BLaER1 (cell line): ENCODE measurements around the gene TSC22D2.

ENCODE experiments used
- H3K27ac ChIP-seq: shearing (Covaris generic); formaldehyde crosslinking; 2 replicates; pipeline ENCODE4 v1.8.1; 2022
- H3K27me3 ChIP-seq: shearing (Covaris generic); formaldehyde crosslinking; 2 replicates; pipeline ENCODE4 v1.8.1; 2022
- H3K36me3 ChIP-seq: shearing (Covaris generic); formaldehyde crosslinking; 2 replicates; pipeline ENCODE4 v1.8.1; 2022
- H3K4me1 ChIP-seq: shearing (Covaris generic); formaldehyde crosslinking; 2 replicates; pipeline ENCODE4 v1.8.1; 2022
- H3K4me2 ChIP-seq: shearing (Covaris generic); formaldehyde crosslinking; 2 replicates; pipeline ENCODE4 v1.8.1; 2022
- H3K4me3 ChIP-seq: shearing (Covaris generic); formaldehyde crosslinking; 2 replicates; pipeline ENCODE4 v1.8.1; 2022
- H3K9ac ChIP-seq: shearing (Covaris generic); formaldehyde crosslinking; 2 replicates; pipeline ENCODE4 v1.8.1; 2022
- H3K9me3 ChIP-seq: shearing (Covaris generic); formaldehyde crosslinking; 2 replicates; pipeline ENCODE4 v1.8.1; 2022
- H4K20me1 ChIP-seq: shearing (Covaris generic); formaldehyde crosslinking; 2 replicates; pipeline ENCODE4 v1.8.1; 2022
- Cebpa-rat ChIP-seq: shearing (Covaris generic); IDR thresholded peaks from 2 replicates; pipeline ENCODE4 v1.8.1; 2022

The TSC22D2 gene

DNA sequence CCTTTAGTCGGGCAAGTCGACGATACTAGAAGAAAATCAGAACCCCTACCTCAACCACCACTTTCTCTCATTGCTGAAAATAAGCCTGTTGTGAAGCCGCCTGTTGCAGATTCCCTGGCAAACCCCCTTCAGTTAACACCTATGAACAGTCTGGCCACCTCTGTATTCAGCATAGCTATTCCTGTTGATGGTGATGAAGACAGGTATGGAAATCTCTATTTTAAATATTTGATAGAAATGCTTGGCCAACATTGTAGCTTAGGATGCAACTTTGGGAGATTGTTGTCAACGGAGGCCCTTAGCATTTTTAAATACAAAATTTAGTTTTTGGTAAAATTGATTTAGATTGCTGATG is 3.0 kb downstream of the TSC22D2 start:
- H3K27ac ChIP-seq, result peak overlapping the region; percentile 96
- H3K4me2 ChIP-seq, result peak overlapping the region; percentile 95
- no peaks in the 10 kb centered on the region for H3K9me3 ChIP-seq
- TF ChIP-seq Cebpa-rat, result no peak
- H4K20me1 ChIP-seq, result peaks cover 73% of the 10 kb centered on the region
- H3K36me3 ChIP-seq, result peaks cover 9% of the 10 kb centered on the region
- H3K27me3 ChIP-seq, result no peaks in the 10 kb centered on the region
- H3K4me1 ChIP-seq, result peaks cover 55% of the 10 kb centered on the region
- H3K9ac ChIP-seq, result peak overlapping the region; percentile 93
- peak overlapping the region; percentile 82 for H3K4me3 ChIP-seq

DNA sequence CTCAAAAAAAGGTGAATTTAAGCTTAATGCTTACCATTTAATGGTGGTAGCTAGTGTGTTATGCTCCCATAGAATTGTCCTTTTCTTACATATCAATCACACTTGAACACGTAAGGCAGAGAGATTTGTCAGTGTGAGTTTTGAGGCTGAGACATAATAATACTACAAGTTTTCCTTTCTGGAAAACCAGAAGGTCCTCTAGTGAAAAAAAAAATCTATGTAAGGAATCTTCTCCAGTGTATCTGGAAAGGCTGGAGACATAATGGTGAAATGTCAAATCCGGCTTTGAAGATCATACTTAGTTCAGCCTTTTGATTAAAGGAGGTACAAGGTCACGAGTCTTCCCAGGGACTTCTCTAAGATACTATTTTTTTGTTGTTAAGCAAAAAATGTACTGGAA is 3.4 kb downstream of the TSC22D2 start:
- no peaks in the 10 kb centered on the region for H3K9me3 ChIP-seq
- H3K27me3 ChIP-seq, result no peaks in the 10 kb centered on the region
- H4K20me1 ChIP-seq, result peaks cover 78% of the 10 kb centered on the region
- no peak for TF ChIP-seq Cebpa-rat
- H3K9ac ChIP-seq, result peak overlapping the region; percentile 93
- H3K4me1 ChIP-seq, result peaks cover 55% of the 10 kb centered on the region
- 0 out of 2 replicates have a peak overlapping the region, but pooled peaks have one; percentile 96 for H3K27ac ChIP-seq
- peak overlapping the region; percentile 95 for H3K4me2 ChIP-seq
- peaks cover 9% of the 10 kb centered on the region for H3K36me3 ChIP-seq
- peak overlapping the region; percentile 82 for H3K4me3 ChIP-seq

DNA sequence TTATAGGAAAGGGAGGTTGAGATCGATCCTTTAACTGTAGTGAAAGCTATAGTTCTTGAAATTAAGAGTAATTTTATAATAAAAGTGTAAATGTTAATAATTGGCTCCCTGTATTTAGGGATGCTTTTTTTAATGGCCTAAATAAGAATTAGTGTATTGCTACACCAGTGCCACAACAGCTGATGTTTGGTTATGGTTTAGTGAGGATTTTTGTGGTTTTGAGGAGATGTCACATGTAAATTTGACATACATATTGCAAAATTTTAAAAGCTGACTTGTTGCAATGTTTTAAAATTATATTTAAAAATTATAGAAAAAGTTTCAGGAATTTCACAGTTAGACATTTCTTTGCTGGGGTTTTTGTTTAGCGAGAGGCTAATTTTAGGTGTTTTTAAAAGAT is 3.9 kb downstream of the TSC22D2 start:
- Histone ChIP-seq H3K27ac (no peak overlapping the region), H3K4me3 (peak overlapping the region; percentile 82), H3K9ac (peak overlapping the region; percentile 93), H3K4me1 (peaks cover 53% of the 10 kb centered on the region), H3K4me2 (peak overlapping the region; percentile 95), H3K9me3 (no peaks in the 10 kb centered on the region), H4K20me1 (peaks cover 82% of the 10 kb centered on the region), H3K36me3 (peaks cover 9% of the 10 kb centered on the region), H3K27me3 (no peaks in the 10 kb centered on the region)
- TF ChIP-seq Cebpa-rat, result no peak

DNA sequence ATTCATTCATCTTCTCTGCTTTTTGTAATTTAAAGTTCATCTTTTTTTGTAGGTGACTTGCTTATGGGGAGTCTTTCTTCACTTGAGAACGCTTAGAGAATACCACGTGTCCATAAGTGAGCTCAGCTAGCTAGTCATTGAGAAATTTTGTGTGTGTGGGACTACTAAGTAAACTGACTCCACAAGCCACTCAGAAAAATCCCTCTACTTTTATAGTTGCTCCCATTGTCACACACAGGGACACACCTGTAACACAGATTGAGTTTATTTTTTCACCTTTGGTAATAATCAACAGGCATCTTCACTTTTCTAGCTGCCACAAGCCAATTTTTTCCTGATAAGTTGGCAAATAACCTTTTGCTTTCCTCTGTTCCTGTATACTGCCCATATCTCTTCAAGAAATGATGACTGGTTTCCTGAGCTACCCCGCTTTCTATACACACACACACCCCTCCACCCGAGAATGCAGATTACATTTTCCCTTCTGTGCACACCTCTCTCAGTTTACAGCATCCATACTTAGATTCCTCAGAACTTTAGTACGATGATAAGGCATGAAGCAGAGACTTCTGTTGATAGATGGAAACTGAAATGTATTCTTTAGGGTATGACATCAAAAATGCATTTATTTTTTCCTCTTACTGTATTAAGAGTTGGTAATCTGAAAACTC is 4.6 kb downstream of the TSC22D2 start:
- no peak for TF ChIP-seq Cebpa-rat
- H3K36me3 ChIP-seq, result peaks cover 9% of the 10 kb centered on the region
- H3K27ac ChIP-seq, result no peak overlapping the region
- peaks cover 89% of the 10 kb centered on the region for H4K20me1 ChIP-seq
- peak overlapping the region; percentile 95 for H3K4me2 ChIP-seq
- H3K4me1 ChIP-seq, result peaks cover 46% of the 10 kb centered on the region
- H3K27me3 ChIP-seq, result no peaks in the 10 kb centered on the region
- H3K9me3 ChIP-seq, result no peaks in the 10 kb centered on the region
- H3K4me3 ChIP-seq, result peak overlapping the region; percentile 82
- H3K9ac ChIP-seq, result peak overlapping the region; percentile 93

DNA sequence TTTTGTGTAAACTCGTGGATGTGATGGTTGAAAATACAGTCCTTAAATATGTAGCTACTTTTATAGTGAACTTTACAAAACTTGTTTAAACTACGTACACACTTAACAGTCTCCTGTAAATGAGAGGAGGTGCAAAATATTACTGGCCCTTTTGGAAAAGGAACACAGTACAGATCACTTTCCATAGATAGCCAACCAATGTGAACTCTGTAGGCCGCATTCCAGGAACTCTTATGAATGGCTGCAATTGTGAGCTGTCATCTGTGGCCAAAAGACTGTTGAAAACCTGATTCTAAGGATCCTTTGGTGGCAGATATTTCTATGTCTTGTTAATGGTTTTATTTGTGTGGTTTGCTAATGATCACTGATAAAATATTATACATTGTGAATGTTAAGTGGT is 6.2 kb downstream of the TSC22D2 start:
- Histone ChIP-seq H3K27me3 (no peaks in the 10 kb centered on the region), H3K36me3 (peaks cover 9% of the 10 kb centered on the region), H4K20me1 (peaks cover 100% of the 10 kb centered on the region), H3K4me3 (peak overlapping the region; percentile 82; the same call in 1 of the 2 replicates), H3K27ac (no peak overlapping the region), H3K4me1 (peaks cover 51% of the 10 kb centered on the region), H3K9me3 (no peaks in the 10 kb centered on the region), H3K9ac (no peak overlapping the region), H3K4me2 (peak overlapping the region; percentile 95)
- no peak for TF ChIP-seq Cebpa-rat

DNA sequence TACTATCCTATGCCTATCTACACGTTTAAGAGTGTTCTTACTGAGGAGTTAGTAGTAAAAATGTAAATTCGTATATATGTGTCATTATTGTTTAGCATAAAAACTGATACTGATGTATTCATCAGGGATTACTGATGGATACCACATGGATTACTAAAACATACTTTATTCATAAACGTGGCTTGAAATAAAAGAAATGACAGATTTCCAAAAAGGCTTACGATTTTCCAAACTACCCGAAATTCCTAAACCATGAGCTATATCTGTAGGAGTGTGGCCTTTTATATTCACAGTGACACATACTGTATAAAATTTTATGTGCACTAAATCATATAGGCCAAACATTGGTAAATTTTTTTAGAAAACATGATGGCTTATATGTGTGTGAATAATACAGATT is 6.9 kb downstream of the TSC22D2 start:
- Histone ChIP-seq H3K27ac (no peak overlapping the region), H3K36me3 (peaks cover 9% of the 10 kb centered on the region), H3K4me2 (peak overlapping the region; percentile 95; the same call in 1 of the 2 replicates), H3K27me3 (no peaks in the 10 kb centered on the region), H3K9me3 (no peaks in the 10 kb centered on the region), H3K4me1 (peaks cover 57% of the 10 kb centered on the region), H4K20me1 (peaks cover 100% of the 10 kb centered on the region), H3K4me3 (no peak overlapping the region), H3K9ac (no peak overlapping the region)
- no peak for TF ChIP-seq Cebpa-rat

DNA sequence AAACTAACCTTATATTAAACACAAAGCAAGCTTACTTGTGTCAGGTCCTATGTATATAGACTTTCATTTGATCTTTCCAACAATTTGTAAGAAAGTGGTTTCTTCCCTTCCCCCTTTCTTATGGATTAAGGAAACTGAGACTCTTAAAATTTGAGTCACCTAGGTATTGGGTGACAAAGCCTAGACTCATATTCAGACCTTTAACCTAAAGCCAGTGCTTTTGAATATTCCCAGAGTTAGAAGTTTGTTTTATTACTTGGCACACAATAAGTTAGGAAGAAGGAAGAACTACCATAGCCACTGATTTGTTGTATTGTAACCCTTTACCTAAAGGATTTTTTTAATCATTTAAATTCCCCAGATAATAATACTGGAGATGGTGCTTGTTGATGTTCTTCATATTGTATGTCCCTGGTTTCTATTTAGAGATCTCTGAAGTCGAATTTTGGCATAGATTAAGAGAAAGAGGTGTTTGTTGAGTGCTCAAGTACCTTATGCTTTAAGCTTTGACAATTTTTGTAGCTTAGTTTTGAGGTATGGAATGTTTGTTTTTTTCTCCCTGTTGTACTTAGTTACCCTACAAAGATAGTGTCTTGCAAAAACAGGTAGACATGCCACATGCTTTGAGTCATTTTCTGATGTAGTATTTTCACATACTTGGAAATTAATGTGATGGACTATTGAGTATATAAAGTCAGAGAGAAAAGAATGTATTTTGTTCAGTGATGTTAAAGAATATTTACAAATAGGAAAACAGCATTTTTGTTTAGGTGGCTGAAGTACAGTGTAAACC is 11.2 kb downstream of the TSC22D2 start:
- Histone ChIP-seq H3K9ac (no peak overlapping the region), H4K20me1 (peaks cover 89% of the 10 kb centered on the region), H3K9me3 (no peaks in the 10 kb centered on the region), H3K36me3 (peaks cover 15% of the 10 kb centered on the region), H3K27ac (no peak overlapping the region), H3K27me3 (no peaks in the 10 kb centered on the region), H3K4me1 (peaks cover 25% of the 10 kb centered on the region), H3K4me2 (no peak overlapping the region), H3K4me3 (no peak overlapping the region)
- TF ChIP-seq Cebpa-rat, result no peak

DNA sequence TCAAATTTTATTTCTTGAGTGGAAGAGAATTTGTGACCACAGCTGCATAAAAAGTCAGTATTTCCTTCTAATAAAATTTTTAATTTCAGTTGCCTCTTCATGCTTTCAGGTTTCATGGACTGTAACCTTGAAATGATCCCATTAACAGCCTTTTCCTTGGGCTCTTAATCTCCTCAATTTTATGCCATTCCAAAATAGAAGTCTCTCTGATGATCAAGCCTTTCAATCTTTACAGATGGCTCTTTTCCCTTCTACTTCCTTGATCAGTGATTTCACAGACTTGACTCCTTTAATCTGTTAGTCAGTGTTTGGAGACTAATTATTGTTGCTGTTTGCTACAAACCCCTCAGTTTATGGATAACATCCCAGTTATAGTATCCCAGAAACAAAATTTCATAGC is 11.9 kb downstream of the TSC22D2 start:
- Histone ChIP-seq H3K36me3 (peaks cover 20% of the 10 kb centered on the region), H3K27me3 (no peaks in the 10 kb centered on the region), H3K4me1 (peaks cover 20% of the 10 kb centered on the region; the same call in 1 of the 2 replicates), H3K4me2 (no peak overlapping the region), H3K9me3 (no peaks in the 10 kb centered on the region), H3K9ac (no peak overlapping the region), H3K27ac (no peak overlapping the region), H3K4me3 (no peak overlapping the region), H4K20me1 (peaks cover 82% of the 10 kb centered on the region)
- TF ChIP-seq Cebpa-rat, result no peak

DNA sequence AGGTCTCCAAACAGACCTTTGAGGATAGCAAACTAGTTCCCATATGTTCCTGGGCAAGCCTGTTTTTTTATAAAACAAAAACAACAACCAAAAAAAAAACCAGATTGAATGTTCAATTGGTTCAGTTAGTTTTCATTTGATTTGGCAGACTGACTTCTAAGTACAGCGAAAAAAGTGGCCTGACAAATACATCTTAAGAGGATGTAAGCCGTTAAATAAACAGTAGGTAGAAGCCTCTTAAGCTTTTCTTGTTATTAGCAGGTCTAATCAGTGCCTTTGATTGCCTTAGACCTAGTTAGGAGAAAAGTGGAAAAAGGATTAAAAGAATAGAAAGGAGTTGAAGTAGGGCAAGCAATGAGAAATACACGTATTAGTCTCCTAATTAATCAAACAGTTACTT is 13.2 kb downstream of the TSC22D2 start:
- no peak overlapping the region for H3K9ac ChIP-seq
- H3K4me3 ChIP-seq, result no peak overlapping the region
- H3K27me3 ChIP-seq, result no peaks in the 10 kb centered on the region
- H3K9me3 ChIP-seq, result no peaks in the 10 kb centered on the region
- TF ChIP-seq Cebpa-rat, result no peak
- H3K4me1 ChIP-seq, result peaks cover 11% of the 10 kb centered on the region; the same call in 1 of the 2 replicates
- H4K20me1 ChIP-seq, result peaks cover 72% of the 10 kb centered on the region
- H3K36me3 ChIP-seq, result peaks cover 11% of the 10 kb centered on the region; the same call in 1 of the 2 replicates
- no peak overlapping the region for H3K27ac ChIP-seq
- no peak overlapping the region for H3K4me2 ChIP-seq
